GM12864 (cell line): ENCODE data around the gene ARL13B.

Source experiments
- DNase-seq: peaks from one replicate; pipeline ENCODE4 v3.0.0-alpha.2; 2011; ENCODE audit warnings: low read depth
- H3K4me3 ChIP-seq: 2 replicates; pipeline ENCODE4 v1.5.1; 2011; ENCODE audit warnings: mild to moderate bottlenecking, low read depth, low read length, control low read depth
- TF ChIP-seq, protein P1 (sequence below): IDR thresholded peaks from 2 replicates; pipeline ENCODE4 v1.5.1; 2011; ENCODE audit warnings: low read depth, mild to moderate bottlenecking, moderate library complexity, low read length, control low read depth, inconsistent platforms; ENCODE audit errors: missing control alignments

Gene ARL13B

DNA sequence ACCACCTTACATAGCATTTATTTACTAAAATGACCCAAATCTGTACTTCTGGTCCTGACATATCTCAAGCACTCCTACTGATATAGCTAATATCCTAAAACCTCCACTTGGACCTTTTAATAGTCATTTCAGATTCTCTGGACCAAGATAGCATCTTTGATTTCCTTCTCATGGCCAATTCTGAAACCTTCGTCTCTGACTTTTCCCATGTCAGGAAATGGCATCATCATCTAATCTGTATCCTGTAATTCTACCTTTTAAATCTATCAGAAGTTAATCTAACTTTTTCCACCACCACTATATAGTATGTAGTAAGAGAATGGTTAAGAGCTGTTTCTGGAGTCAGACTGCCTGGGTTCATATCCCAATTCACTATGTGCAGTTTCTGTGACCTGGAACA is 32.2 kb downstream of the ARL13B start:
- TF ChIP-seq, protein P1, sequence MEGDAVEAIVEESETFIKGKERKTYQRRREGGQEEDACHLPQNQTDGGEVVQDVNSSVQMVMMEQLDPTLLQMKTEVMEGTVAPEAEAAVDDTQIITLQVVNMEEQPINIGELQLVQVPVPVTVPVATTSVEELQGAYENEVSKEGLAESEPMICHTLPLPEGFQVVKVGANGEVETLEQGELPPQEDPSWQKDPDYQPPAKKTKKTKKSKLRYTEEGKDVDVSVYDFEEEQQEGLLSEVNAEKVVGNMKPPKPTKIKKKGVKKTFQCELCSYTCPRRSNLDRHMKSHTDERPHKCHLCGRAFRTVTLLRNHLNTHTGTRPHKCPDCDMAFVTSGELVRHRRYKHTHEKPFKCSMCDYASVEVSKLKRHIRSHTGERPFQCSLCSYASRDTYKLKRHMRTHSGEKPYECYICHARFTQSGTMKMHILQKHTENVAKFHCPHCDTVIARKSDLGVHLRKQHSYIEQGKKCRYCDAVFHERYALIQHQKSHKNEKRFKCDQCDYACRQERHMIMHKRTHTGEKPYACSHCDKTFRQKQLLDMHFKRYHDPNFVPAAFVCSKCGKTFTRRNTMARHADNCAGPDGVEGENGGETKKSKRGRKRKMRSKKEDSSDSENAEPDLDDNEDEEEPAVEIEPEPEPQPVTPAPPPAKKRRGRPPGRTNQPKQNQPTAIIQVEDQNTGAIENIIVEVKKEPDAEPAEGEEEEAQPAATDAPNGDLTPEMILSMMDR: no peak
- no peak for DNase-seq
- H3K4me3 ChIP-seq: no peak overlapping the region

DNA sequence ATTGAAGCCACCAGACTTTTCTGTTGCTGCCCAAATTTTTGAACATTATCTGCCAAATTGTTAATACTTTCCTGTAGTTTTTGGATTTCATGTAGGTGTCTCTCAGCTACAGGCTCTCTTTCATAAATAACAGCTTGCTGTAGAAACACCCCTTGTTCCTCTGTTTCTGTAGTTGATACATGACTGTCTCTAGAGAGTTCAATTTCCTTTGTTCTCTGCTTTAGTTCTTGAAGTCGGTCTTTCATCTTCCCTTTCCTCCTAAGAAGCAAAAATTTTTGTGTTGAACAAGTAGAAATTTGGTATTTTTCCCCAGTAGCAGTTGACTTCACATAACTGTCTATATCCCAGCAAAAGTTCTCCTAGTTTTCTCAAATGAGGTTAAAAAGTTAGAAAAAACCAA is 35.1 kb downstream of the ARL13B start:
- TF ChIP-seq, protein P1: no peak
- no peak overlapping the region for H3K4me3 ChIP-seq
- DNase-seq: no peak

DNA sequence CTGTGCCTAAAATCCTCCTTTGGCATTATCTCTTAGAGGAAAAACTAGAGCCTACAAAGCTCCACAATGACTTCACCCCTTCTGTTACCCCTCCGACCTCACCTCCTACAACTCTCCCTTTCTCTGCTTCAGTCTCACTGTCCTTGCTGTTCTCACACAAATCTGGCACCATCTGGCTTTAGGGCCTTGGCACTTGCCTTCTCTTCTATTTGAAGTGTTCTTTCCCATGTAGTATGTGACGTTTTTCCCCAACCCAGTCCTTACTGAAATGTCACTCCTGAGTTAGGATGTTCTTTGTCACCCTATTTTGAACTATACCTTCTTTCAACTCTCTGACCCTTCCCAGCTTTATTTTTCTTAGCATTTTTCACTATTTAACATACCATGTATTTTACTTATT is 39.7 kb downstream of the ARL13B start:
- H3K4me3 ChIP-seq: no peak overlapping the region

DNA sequence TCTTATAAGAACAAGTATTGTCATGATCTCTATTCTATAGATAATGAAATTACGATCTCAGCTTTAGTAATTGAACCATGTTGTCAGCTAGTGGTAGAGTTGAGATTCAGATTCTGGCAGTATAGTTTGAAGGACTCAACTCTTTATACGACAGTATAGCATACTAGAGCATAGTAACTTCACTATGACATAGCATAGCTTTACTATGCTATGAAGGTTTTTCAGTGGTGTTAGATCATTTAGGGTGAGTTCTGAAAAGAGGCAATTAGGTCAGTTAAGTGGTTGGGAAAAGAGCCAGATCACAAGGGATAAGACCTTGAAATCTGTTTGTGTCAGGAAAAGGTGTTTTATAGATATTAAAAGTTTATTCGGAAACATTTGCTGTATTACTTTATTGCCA is 40.3 kb downstream of the ARL13B start:
- no peak overlapping the region for H3K4me3 ChIP-seq
- DNase-seq: no peak
- TF ChIP-seq, protein P1: no peak

More for the DNA sequence above, 39.7 kb downstream of the ARL13B start:
- DNase-seq: no peak
- TF ChIP-seq, protein P1: no peak

DNA sequence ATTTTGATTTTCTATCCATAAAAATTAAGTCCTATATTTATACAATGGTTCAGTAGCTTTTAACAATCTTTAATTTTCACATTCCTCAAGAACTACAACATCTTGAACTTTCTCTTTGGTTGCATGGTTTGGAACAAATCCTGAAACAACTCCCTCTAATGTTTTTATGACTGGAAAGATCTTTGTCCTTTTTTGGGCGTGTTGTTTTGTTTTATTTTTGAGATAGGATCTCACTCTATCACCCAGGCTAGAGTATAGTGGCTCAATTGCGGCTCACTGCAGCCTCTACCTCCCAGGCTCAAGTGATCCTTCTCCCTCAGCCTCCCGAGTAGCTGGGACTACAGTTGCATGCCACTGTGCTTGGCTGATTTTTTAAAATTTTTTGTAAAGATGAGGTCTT is 44.4 kb downstream of the ARL13B start:
- no peak for DNase-seq
- TF ChIP-seq, protein P1: no peak

DNA sequence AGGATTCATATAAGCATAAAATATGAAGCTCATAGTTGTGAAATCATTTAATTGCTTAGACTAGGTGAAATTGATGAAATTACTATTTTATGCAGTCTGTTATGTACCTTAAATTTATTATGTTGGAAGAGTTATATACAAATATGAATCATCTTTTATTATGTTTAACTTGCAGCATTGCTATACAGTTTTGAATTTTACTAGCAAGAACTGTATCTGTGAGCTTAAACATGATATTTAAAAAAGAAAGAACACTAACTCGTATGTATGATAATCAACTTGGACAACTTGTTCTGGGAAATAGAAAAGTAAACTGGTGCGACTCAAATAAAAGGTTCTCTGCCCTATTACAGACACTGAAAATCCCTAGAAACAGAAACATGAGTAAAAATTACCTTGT is 46.7 kb downstream of the ARL13B start:
- DNase-seq: no peak
- H3K4me3 ChIP-seq: no peak overlapping the region
- TF ChIP-seq, protein P1: no peak

More for the DNA sequence above, 44.4 kb downstream of the ARL13B start:
- no peak overlapping the region for H3K4me3 ChIP-seq

DNA sequence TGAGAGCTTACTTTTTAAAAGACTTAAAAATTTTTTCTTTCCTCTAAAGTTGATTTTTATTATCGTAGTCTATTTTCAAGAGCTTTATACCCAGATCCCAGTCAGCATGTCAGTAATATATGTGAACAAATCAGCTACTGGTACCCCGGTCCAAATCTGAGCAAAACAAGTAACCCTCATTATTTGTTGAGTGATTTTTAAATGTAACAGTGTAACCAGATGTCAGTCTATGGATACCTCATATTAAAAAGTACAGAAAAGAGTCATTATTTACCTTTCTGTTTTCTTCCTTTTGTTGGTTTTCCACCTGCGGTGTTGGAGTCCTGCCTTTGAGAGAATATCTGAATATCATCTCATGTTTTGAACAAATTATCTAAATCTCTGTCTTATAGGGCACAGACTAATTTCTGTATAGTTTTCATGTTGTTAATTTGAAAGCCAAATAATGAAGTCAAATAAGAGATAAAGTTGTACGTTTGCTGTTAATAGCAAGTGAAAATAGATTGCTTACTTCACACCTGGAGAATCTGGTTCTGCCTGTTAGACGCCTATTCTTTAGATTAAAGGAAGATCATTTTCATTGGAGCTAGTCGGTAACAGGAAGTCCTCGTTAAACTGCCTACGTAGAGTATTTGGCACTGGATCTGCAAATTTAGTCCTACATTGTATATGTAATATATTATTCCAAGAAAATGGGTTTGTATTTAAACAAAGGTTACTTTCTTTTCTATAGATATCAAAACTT is 48.3 kb downstream of the ARL13B start, which contains the start of gene STX19:
Gene STX19 (minus strand): TSS at position 505 of the 745 bp plus-strand sequence. CDS start 13,328 bp downstream, outside the sequence.
- H3K4me3 ChIP-seq: no peak within 1 kb of the TSS
- TF ChIP-seq, protein P1: no peak
- no peak for DNase-seq
